NCI-H524 (cell line): ENCODE results near the gene PEX11B.

Experiments
- DNase-seq, 2 experiments: peaks; one replicate each; lab custom pipeline; 2025; lab: John Stamatoyannopoulos, UW

PEX11B gene

DNA sequence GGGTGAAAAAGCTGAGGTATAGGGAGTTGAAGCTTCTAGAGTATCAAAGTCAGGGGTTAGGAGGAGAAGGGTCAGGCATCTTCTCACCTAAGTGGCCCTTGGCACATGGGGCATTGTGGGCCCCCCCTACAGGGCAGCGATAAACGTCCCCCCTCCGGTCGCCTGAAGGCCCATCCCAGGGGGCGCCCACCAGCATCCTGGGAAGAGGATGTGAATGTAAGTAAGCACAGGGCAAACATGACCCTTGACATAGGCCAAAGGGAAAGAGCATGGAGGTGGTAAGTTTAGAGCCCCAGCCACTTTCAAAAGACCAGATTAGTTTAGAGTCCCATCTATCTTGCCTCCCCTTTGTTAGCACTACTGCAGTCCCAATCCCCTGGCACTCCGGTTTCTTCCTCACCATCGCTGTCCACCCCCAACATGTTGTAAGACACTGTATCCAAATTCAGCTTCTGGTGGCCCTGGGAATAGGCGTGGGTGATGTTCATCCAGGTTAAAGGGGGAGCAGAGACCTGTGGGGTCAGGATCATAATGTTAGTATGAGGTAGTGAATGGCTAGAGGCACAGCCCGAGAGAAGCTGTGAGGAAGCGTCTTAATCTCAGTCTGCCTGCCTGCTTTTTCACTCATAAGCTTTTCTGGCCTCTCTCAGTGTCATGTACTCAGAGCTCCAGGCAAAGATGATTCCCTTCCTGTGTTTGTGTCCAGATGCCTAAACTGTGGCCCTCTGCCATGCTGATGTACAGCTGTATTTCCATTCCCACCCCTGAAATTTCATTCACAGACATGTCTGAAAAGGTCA lies 11.4 kb downstream of the PEX11B start:
- no peak for DNase-seq

- no peak for DNase-seq
These were observed 17.1 kb downstream of the PEX11B start for GRCh38 chr1:145901312-145902021.

- no peak for DNase-seq
These were observed 19.8 kb downstream of the PEX11B start for GRCh38 chr1:145898756-145899155.

GRCh38 chr1:145897969-145898368 lies 20.5 kb downstream of the PEX11B start:
- DNase-seq, result no peak

DNA sequence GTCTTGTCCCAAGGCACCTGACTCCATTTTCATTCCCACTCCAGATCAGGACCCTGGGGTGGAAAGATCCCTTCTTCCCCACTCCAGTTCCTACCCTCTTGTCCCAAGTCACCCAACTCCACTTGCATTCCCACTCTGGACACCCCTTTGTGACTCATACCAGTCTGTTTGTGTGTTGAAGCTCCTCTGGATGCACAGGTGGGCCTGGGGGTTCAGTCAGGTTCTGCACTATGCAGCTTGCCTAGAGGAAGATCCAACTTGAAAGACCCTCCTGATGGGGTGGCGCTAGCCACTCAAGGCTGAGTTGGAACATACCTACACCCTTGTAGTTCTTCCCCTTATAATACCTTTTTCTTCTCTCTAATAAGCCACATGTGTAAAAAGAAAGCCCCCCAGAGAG lies 23.0 kb downstream of the PEX11B start:
- no peak for DNase-seq

- no peak for DNase-seq
These were observed 25.0 kb downstream of the PEX11B start for GRCh38 chr1:145893306-145894055.

DNA sequence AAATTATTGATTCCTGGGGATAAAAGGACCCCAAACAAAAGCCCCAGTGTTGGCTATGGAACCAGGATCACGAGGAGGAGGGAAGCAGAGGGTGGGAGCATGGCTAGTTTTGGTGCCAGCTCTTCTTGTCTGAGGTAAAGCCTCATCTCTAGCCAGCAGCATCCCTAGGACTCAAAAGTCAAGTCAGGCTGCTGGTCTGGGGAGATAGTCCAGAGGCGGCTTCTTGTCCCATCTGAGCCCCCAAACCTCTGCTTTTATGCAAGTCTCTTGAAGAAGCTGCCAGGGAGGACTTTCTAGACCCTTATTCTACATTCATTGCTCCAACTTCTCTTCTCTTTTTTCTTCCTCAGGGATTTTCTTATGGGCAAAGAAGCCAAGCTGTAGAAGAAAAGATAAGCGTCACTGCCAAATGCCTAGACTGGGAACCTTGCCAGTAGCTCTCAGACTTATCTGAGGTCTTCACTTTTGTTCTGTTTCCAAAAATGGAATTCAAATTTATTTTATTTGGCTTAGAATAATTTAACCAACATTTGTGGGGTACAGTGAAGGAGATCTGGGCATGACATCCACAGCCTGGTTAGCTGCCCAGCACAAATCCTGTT lies 25.9 kb downstream of the PEX11B start:
- DNase-seq, result no peak

DNA sequence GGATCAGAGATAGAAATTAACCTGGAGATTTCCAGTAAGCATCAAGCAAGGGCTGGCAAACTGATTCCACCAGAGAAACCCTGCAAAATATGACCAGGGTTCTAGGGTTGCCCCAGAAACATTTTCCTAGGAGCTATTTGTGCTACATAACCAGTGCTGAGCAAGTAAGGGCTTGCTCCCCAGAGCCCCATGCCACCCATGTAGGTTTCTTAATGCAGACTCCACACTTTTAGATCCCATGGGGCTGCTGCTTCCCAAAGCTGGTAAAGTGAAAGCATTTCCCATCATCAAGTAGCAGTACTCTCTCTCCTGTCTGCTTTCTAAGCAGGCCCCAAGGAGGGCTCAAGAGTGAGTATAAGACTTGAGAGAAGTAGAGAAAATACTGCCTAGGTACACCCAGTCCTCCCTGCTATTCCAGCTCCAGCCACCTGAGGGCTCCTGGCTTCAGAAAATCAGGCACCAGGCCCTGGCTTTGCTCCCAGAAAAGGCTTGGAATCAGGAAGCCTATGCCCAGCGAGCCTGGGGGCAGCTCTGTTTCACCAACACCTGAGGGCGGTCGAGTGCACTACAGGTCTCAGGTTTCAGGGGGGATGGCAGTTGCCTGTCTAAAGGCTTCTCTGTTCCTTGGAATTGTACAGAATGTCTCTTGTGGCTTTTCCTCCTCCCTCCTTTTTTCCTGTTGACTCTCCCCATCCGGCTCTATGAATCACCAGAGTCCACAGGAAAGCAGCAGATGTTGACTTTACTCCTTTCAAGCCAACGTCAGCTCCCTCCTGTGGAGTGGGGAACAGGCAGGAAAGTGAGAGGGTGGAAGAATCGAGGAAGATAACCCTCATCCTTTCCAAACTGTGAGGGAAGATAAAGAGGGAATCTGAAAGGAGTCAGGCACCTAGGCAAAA lies 26.7 kb downstream of the PEX11B start:
- DNase-seq, result peak; percentile 91 to 95

- no peak for DNase-seq
These were observed 27.4 kb downstream of the PEX11B start for GRCh38 chr1:145891143-145891542.

DNA sequence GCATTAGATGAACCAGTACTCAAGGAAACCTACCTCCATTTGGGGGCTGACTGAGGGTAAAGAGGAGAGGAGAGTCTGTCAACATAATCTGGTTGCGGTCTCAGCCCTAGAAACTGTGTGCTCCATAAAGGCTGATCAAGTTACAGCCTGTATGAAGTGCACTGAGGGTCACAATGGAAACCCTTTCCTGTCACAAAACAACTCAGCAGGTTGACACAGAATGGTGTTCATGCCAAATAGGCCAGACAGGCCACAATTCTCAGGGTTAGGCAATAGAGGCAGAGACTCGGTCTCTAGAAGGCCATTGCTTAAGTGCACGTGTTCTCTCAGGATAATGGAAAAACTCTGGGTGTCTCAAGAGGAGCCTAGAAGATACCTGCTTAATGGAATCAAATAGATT lies 28.8 kb downstream of the PEX11B start:
- no peak for DNase-seq

DNA sequence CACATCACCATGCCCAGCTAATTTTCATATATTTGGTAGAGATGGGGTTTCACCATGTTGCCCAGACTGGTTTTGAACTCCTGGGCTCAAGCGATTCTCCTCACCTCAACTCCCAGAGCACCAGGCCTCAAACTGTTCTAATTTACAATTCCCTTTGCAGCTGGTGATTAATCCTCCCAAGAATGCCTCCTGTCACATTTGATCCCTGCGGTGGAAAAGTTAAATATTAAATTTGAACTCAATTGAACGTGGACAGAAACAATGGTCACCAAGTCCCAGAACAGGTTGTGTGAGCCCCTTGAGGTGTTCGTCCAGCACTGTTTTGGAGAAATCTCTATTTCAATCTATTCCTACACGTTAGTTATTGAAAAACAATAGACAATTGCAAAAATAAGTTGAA lies 30.9 kb downstream of the PEX11B start:
- no peak for DNase-seq

- DNase-seq, result no peak
These were observed 31.7 kb downstream of the PEX11B start for GRCh38 chr1:145886816-145887215.

DNA sequence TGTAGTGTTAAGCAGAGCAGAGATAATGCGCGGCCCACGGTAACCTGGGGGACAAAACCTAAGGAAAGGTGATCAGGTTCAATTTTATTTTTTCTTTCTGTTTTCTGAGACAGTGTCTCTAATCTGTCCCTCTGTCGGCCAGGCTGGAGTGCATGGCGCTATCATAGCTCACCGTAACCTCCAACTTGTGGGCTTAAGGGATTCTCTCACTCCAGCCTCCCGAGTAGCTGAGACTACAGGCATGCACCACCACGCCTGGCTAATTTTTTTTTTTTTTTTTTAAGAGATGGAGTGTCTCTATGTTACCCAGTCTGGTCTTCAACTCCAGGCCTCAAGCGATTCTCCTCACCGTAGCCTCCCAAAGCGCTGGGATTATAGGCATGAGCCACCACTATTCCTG lies 32.1 kb downstream of the PEX11B start:
- DNase-seq, result no peak

DNA sequence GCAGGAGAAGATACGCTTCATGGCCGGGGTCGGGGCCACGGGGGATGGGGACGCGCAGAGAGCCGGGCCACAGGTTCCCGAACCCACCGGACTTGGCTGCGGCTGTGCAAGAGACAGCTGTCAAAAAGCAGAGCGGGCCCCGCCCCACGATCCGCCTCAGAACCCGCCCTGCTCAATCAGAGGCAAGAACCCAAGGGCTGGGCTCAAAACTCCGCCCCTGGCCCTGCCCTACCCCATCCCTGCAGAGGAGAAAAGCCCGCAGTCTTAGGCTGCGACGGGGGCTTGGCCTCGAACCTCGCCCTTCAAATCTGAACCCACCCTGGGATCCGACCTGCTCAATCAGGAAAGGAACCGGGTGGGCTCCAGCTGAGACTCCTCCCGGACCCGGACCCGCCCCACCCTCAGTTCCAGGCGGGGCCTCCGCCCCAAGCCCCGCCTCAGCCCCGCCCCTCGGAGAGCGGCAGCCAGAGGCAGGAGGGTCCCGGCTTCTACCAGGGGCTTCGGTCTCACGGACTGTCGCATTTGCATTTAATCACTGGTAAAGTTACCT lies 32.7 kb downstream of the PEX11B start, which contains the start of gene ANKRD35:
Gene ANKRD35, minus strand, starts transcription at position 129 of the 550 bp plus-strand sequence. Its CDS starts 108 bp downstream, at position 21.
- peak; percentile 37 to 69 for DNase-seq

- no peak for DNase-seq
These were observed 33.8 kb downstream of the PEX11B start for GRCh38 chr1:145884675-145885074.

DNA sequence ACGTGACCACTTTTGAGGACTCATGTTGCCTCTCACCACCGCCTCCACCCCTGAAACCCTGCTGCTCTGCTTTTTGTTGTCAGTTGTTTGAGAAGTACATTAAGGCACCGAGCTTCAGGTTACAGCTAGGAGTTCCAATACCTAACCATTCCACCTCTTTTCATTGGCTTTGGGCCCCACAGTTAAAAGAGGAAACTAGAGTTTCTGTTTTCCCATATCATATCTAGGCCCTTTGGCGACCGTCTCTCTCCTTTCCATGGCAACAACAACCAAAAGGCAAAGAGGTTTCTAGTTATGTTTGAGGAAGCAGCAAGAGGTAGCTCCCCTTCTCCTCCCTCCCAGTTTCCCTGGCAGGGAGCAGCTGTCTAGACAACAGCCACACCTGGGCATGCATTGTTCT lies 38.7 kb downstream of the PEX11B start:
- no peak for DNase-seq

- DNase-seq, result no peak
These were observed 39.8 kb downstream of the PEX11B start for GRCh38 chr1:145878724-145879123.

DNA sequence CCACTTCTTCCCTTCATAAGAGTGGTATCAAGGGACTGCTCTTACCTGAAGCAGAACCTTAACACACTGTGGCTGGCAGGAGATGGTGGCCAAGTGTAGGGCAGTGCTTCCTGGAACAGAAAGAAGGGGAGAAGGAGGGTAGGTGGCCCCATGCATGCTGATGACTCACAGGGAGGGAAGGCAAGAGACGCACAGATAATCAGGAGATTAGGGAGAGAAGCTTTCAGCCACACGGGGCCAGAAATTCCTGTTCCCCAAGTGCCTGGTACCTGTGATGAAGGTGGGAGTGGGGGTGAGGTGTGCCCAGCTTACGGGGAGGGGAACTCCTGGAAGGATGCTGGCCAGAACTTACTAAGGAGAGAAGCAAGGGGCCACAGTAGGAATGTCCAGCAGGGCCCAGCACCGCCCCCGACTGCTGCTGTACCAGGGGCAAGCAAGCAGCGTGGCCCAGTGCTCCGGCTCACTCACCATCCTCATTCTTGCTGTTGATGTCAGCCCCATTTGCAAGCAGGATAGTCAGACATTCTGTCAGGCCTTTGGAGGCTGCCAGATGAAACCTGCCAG lies 40.5 kb downstream of the PEX11B start:
- DNase-seq, result no peak

DNA sequence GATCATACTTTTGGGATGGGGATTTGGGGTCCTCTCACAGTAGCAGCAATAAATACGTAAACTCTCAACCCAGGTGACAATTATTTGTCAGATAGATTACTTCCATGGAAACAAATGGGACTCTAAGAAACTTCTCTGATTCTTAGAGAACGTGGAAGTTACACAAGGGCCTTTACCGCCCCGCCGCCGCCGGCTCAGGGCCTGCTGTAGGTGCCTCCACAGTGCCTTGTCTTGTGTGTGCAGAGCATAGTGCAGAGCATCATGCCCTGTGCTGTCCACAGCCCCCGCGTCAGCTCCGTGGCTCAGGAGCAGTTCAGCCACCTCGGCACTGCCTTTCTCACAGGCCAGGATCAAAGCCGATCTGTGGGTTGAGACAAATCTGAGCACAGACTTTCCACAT lies 43.9 kb downstream of the PEX11B start:
- DNase-seq, result no peak
